ENCODE measurements around the gene DNAH8.

DNAH8 gene

DNA sequence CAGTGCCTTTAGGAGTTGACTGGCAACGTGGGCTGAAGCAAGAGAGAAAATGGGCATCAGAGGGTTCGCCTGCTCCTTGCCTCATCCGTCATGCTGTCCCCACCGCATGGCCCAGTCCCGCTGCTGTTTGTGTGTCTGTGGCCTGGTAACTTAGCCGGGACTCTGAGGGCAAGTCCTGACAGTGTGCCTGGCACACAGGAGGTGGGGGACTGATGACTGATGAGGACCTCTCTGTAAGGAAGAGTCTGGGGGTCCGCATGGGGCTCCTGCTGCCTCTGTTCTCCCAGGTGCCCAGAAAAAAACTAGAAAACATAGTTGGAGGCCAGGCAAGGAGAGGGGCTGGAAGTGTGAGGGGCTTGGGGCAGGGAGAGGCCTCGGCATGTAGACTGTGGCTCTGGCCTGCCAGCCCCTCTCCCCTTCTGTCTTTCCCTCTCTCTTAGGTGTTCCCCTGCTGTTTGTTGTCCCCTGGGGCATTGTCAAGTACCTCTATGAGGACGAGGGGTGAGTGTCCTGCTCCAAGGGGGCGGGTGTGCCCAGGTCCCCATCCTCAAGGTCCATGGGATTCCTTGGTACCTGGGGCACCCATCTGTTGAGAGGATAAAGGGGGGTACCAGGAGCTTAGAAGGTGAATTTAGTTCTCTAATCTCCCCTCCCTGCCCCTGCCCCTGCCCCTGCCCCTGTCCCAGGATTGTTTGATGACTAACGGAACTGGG lies 362.9 kb downstream of the DNAH8 start:
- TF ChIP-seq CTCF (IDR thresholded peaks at IDR 0.05; ENCODE audit: extremely low read depth, missing control alignments) = no peak
- DNase-seq (ENCODE audit: low spot score) = no peak

DNA sequence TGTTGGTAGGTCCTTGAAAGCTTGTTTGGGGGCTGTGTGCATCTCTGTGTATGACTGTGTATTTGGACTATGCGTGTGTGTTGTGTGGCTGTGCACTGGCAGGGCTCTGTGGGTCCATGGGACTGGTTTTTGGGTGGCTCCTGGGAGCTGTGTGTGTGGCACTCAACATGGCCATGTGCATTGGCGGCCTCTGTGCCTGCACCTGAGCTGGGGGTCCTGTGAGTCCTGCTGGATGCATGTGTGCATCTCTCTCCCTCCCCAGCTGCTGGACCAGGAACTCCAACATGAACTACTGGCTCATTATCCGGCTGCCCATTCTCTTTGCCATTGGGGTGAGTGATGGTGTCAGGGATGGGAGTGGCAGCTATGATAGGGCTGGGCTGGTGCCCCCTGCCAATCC lies 363.6 kb downstream of the DNAH8 start:
- no peak for DNase-seq (ENCODE audit: low spot score)
- TF ChIP-seq CTCF (IDR thresholded peaks at IDR 0.05; ENCODE audit: extremely low read depth, missing control alignments) = no peak

GRCh38 chr6:39079197-39080125 lies 364.4 kb downstream of the DNAH8 start:
- no peak for DNase-seq (ENCODE audit: low spot score)
- no peak for TF ChIP-seq CTCF (IDR thresholded peaks at IDR 0.05; ENCODE audit: extremely low read depth, missing control alignments)
